ENCODE data around the gene HS1BP3.

Gene HS1BP3

GRCh38 chr2:20584399-20585358 lies 66.2 kb downstream of the HS1BP3 start:
- DNase-seq (ENCODE audit: low read depth) = no peak

DNA sequence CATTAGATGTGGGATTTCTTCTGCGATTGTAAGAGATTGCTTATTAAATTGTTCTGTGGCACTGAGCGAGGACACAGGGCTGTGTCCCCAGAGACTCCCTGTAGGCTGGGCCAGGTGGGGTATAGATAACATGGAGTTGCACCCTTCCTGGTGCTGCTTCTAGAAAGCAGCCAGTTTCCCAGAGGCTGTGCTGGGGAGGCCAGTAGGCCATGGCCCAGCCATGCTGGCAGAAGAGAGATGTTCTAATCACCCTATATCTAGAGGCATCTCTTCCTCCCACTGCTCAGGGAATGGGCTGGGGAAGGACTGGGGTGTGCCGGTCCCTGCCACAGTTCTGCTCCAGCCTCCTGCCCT lies 66.9 kb downstream of the HS1BP3 start:
- no peak for DNase-seq (ENCODE audit: low read depth)

DNA sequence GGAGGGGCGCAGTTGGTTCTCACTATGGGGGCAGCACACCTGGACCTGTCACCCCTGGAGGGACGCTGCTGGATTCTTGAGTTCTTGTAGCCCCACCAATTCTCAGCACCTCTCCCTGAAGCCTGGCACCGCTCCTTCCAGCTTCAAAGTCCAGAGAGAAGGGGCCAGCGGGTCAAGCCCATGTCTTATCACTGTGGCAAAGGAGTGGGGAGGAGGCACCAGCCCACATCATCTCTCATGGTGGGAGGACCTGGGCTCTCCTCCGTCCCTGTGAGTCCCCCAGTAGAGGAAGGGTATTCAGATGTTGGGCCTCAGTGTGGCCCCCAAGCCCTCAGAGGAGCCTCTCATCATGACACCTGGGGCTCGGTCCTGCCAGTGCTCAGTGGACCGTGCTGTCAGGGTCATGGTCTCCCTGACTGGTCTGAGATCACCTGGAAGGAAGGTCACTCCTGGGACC lies 67.4 kb downstream of the HS1BP3 start:
- DNase-seq (ENCODE audit: low read depth) = no peak

DNA sequence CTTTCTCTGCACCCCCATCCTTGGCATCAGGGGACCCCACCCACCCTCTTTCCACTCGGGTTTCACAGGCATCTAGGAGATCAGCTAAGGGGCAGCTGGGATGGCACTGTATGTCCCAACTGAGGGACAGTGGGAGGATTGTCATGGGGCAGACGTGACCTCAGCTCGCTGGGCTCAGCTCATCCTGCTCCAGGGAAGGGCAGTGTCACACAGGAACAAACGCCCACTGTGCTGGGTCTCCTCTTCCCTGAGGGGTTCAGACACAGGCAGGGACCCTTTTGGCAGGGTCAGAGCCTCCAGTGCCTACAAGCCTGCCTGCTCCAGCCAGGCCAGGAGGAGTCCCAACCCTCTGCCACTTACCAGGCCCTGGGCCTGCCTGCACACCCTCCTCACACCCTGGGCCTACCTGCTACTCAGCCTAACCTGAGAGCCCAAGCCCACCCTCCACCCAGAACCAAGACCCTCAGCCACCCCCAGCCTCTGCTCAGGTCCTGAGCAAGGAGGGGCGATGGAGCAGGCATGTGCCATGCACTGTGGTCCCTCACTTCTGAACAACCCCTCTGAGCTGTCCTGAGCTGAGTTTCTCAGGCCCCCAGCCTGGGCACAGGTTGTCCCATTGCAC lies 68.2 kb downstream of the HS1BP3 start:
- no peak for DNase-seq (ENCODE audit: low read depth)

GRCh38 chr2:20580690-20581437 lies 70.0 kb downstream of the HS1BP3 start:
- no peak for DNase-seq (ENCODE audit: low read depth)

DNA sequence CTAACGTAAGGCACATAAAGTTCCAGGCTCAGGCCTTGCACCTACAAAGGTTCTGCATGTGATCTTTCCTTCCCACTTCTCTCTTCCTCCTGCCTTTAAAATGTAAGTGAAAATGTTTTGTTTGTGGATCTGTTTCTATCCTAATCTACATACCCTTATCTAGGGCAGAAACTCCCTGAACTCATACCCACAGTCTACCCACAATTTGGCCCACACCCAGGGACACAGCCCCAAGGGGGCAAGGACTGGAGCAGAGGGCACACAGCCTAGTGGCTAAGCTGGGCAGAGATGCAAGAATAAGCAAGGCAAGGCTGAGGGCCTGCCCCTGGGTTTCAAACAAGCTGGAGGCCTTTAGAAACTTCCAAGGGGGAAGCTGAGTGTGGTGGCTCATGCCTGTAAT lies 71.0 kb downstream of the HS1BP3 start:
- DNase-seq (ENCODE audit: low read depth) = no peak

DNA sequence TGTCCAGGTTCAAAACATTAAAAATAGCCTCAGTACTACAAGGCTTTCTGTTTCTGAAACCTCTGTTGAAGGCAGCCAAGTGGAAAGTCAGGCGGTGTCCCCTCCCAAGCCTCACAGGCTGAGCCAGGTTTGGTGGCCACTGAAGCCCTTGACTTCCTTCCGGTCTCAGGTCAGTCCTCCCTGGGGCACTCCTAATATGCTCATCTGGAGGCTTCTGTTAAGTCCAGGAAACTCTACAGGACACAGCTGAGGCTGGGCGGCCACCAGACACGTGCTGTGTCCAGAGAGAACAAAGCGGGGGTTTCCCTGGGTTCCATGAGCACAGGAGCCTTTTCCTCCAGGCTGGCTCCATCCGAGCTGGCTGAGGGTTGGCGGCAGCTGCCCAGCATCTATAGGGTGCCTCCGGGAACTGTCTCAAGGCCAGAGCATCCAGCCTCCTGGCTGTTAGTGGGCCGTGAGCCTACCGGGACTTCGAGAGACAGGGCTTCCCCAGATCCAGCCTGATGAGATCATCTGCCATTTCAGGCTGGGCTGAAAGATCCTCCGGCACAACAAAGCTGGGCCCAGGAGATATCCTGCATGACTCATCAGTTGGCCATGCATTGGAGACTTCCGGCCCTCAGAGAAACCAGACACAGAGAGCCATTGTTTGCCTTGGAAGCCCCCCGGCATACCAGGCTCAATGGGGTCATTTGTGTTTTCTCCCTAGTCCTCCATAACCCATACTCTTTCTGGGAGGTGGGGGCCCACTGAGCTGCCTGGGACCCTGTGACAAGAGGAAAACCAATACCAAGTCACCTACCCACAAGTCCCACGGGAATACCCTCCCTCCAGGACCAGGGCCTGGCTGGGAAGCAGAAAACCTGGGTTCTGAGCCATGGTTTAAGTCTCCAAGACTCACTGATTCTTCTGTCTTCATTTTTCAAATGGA lies 71.7 kb downstream of the HS1BP3 start:
- no peak for DNase-seq (ENCODE audit: low read depth)

- no peak for DNase-seq (ENCODE audit: low read depth)
Measured at GRCh38 chr2:20578266-20578894, 72.5 kb downstream of the HS1BP3 start.

DNA sequence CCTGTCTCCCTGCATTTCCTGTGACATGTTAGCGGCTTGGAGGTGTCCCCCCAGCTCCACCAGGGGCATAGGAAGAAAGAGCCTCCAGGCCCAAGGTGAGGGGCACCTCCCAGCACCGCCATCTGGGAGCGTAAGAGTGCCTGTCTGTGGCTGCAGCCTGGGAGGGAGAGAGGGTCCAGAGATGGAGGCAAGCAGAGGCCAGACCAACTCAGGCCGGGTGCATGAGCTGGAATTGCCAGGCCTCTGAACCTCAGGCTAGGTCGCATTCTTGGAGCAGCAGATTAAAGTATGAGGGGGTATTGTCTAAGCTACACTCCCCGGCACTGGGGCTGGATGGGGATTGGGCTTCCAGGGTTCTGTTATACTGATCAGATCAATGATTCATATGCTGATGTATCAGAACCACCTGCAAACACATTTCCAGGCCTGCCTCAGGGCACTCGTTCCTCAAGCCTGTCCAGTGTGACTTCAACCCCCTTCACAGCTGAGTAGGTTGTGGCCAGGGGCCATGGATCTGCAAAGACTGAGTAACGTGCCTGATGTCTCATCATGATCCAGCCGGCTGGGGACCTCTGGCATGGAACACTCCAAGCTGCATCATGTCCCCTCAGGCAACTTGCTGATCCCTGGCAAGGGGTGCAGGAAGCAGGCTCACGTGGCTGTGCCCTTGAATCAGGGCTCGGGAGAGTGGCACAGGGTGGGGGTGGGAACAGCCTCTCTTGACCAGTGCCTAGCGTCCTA lies 73.2 kb downstream of the HS1BP3 start:
- DNase-seq (ENCODE audit: low read depth) = no peak

DNA sequence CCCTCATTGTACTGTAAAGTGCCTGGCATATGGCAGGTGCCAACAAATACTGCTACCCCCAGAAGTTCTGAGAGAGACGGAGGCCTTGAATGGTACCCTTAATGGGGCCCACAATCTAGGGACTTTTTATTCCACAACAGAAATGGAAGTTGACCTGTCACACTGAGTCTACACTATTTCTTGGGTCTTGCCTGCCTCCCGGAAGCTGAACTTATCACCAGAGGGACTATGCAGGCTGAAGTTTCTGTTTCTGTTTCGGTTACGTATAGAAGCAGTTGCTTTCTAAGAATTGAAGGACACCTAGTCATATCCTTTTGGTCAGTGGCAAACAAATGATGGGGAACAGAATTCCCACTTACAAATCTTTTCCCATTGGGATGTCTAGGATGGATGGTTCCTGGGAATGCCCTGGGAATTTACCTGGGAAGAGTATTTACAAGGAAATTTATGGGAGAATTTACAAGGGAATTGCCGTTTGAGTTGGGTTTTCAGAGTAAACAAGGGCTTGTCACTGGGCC lies 74.2 kb downstream of the HS1BP3 start:
- DNase-seq (ENCODE audit: low read depth) = no peak

DNA sequence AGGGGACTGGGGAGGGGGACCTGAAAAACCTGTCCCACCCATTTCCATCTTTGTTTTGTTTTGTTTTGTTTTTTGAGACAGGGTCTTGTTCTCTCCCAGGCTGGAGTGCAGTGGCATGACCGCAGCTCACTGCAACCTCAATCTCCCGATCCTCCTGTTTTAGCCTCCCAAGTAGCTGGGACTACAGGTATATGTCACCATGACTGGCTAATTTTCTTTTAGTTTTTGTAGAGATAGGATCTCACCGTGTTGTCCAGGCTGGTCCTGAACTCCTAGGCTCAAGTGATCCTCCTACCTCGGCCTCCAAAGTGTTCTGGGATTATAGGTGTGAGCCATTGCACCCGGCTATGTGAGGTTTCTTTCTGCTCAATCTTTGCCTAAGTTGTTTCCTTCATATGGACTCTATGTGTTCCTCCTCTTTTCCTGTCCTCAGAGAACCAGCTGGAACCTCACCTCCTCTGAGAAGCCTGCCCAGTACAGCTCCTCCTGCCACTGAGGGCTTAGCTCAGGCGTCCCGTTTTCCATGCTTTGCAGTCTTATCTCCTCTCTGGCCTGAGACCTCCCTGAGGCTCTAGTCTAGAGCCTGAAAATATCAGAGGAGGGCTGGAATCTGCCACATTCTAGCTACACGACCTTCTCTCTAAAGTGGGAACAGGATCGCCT lies 74.8 kb downstream of the HS1BP3 start:
- DNase-seq (ENCODE audit: low read depth) = no peak

GRCh38 chr2:20575414-20575813 lies 75.5 kb downstream of the HS1BP3 start:
- DNase-seq (ENCODE audit: low read depth) = no peak

DNA sequence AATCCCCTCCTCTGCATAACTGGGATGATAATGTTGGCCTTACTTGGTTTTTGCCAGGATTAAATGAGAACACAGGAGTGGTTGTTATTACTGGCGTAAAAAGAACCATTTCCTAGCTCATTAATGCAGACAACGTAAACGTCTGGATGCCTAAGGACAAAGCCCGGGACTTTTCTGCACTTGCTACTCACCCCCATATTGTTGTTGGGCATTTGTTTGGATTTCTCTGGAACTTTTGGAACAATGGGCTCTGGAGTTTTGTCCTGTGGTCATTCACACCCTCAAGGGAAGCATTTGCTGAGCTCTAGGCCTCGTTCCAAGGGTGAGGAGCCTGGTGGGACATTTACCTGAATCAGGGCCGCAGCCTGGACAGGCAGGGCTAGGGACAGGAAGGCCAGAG lies 76.0 kb downstream of the HS1BP3 start:
- DNase-seq (ENCODE audit: low read depth) = no peak

DNA sequence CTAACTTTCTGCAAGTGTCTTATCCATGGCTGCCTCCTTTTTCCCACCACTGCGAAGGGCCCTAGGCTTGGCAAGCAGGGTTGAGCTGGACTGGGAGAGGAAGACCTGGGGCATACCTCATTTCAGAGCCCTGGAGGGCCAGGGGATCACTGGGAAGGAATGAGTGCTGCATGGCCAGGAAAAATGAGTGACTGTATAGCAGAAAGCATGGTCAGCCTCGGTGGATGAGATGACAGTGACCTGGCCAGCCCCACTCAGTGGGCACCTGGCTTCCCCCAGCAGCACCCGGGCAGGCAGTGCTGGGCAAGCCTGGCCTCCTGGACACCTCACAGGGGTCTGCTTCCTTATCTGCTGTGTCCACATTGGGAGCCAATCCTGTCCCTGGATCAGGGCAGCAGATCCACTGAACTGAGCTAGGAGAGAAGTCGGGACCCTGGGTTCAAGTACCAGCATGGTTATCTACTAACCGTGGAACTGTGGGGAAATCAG lies 76.4 kb downstream of the HS1BP3 start:
- no peak for DNase-seq (ENCODE audit: low read depth)

- DNase-seq (ENCODE audit: low read depth) = no peak
Measured at GRCh38 chr2:20573620-20574422, 77.1 kb downstream of the HS1BP3 start.

GRCh38 chr2:20572221-20572620 lies 78.7 kb downstream of the HS1BP3 start:
- no peak for DNase-seq (ENCODE audit: low read depth)

- no peak for DNase-seq (ENCODE audit: low read depth)
Measured at GRCh38 chr2:20571644-20572215, 79.2 kb downstream of the HS1BP3 start.

- DNase-seq (ENCODE audit: low read depth) = no peak
Measured at GRCh38 chr2:20571231-20571630, 79.7 kb downstream of the HS1BP3 start.
